Endothelial cell of umbilical vein (primary cell): ENCODE results near the gene SCAMP4.

Source experiments
- JUN ChIP-seq: IDR thresholded peaks from 2 replicates; pipeline ENCODE4 v1.6.1; 2011; ENCODE audit warnings: borderline replicate concordance, low read depth; ENCODE audit not compliant: insufficient read length, insufficient read depth
- POLR2A ChIP-seq: IDR thresholded peaks from 2 replicates; pipeline ENCODE4 v1.6.1; 2012; ENCODE audit warnings: low read depth, mild to moderate bottlenecking, control low read depth, low read length
- POLR2AphosphoS5 ChIP-seq: IDR thresholded peaks from 2 replicates; pipeline ENCODE4 v1.6.1; 2012; ENCODE audit warnings: low read depth, mild to moderate bottlenecking, control low read depth, low read length, moderate library complexity; ENCODE audit not compliant: insufficient read depth
- TF ChIP-seq, protein P1 (sequence below), 2 donors: IDR thresholded peaks; 1 replicate in 1 of 2; 2 replicates in 1 of 2; pipeline ENCODE4 v1.5.1; 2011; ENCODE audit warnings: low read length in 2 of 2, mild to moderate bottlenecking in 2 of 2, moderate library complexity in 2 of 2, control low read depth in 1 of 2, inconsistent platforms in 1 of 2, low read depth in 1 of 2; ENCODE audit not compliant: insufficient read depth in 1 of 2; ENCODE audit errors: extremely low read depth in 1 of 2

GRCh38 chr19:1936430-1936829 lies 31.2 kb downstream of the SCAMP4 start:
- TF ChIP-seq, protein P1, sequence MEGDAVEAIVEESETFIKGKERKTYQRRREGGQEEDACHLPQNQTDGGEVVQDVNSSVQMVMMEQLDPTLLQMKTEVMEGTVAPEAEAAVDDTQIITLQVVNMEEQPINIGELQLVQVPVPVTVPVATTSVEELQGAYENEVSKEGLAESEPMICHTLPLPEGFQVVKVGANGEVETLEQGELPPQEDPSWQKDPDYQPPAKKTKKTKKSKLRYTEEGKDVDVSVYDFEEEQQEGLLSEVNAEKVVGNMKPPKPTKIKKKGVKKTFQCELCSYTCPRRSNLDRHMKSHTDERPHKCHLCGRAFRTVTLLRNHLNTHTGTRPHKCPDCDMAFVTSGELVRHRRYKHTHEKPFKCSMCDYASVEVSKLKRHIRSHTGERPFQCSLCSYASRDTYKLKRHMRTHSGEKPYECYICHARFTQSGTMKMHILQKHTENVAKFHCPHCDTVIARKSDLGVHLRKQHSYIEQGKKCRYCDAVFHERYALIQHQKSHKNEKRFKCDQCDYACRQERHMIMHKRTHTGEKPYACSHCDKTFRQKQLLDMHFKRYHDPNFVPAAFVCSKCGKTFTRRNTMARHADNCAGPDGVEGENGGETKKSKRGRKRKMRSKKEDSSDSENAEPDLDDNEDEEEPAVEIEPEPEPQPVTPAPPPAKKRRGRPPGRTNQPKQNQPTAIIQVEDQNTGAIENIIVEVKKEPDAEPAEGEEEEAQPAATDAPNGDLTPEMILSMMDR (IDR thresholded peaks at IDR 0.05; ENCODE audit: extremely low read depth in 1 of 2, insufficient read depth in 1 of 2, low read depth in 1 of 2, low read length in 2 of 2), result no peak
- TF ChIP-seq POLR2AphosphoS5 (no peak), POLR2A (no peak), JUN (no peak)
